Dedifferentiated amniotic fluid mesenchymal stem cell (primary cell): ENCODE data around the gene NDUFA12.
"Not testable (repeated sequence)": the region's sequence is repeated elsewhere in the genome, so short reads cannot be mapped to it uniquely, and the experiment has no call there.

Source experiments
- DNase-seq: peaks from one replicate; pipeline ENCODE4 v3.0.0-alpha.2; 2016; ENCODE audit errors: extremely low spot score

The NDUFA12 gene

DNA sequence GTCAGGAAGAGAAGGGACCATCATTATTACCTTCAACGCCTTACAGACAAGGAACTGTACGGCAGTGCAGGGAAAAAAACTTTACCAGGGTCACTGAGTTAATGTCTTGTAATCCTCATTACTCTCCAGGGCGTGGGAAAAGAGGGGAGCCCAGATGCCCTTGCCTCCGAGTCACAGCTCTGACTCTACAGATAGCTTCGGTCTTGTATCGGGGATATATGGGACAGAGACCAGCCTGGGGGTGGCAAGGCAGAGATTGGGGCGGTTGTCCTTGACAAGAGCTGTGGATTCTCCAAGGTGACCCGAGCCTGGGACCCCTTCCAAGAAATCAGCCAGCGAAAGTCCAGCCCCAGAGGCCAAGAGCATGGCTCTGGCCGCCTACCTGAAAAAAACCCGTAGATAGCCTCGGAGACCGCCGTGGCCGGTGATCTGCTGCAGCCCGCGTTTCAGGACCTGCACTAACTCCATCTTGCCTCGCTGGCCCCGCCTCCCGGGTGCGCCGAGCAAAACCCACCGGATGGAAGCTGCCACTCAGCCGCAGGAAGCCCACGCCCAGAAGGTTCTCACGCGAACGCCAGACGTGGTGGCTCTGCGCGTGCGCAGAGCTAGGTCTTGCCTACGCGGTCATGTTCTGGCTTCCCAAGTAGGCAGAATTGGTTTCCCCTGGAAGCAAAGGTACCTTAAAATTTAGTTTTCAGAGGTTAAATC is at the start of gene NDUFA12:
TSS of gene NDUFA12 (minus strand) at position 485 of the 708 bp plus-strand sequence. CDS start at position 468, 17 bp downstream.
- peak; percentile 96 for DNase-seq

DNA sequence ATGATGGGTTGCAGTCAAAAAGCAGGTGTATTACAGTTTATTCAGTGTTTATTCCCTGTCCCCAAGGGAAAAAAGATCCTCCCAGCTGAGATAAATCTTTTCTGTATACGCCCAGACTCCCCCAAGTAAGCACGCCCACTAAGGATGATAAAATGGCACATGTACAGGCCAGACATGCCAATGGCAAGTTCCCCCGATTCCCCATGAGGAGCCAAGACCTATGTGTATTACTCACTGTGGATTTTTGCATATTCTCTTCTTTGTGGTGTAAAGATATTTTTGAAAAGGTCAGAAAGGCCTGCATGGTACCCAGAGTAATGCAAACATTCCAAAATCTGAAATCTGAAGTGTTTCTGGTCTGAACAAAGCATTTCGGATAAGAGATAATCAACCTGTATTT is 47.7 kb upstream of the NDUFA12 start:
- no peak for DNase-seq

DNA sequence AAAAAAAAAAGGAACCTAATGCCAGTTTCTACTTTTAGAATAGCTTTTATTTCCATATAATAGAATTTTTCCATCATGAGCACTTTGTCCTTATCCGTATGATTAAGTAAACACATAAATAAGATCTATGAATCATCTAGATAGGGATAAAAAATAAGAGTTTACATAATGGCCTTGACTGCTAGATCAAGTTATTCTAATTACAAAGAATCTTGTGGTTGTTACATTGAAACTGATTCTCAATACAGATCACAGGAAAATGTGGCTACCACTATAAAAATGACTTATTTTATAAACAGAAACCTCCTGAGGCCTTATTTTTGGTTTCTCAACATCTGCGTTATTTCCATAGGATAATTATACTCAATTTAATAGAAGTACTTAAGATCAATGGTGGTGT is 34.4 kb upstream of the NDUFA12 start:
- no peak for DNase-seq

DNA sequence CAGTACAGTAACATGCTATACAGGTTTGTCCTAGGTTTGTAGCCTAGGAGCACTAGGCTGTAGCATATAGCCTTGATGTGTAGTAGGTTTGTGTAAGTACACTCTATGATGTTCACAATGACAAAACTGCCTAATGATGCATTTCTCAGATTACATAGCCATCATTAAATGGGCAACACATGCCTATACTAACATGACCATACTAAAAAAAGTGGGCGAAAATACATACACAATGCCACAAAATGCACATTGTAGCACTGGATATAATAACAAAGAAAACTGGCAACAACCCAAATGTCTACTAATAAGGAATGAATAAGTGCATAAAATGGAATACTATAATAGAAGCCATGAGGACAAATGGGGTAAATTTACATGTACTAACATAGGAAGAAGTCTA is 31.3 kb upstream of the NDUFA12 start:
- no peak for DNase-seq

DNA sequence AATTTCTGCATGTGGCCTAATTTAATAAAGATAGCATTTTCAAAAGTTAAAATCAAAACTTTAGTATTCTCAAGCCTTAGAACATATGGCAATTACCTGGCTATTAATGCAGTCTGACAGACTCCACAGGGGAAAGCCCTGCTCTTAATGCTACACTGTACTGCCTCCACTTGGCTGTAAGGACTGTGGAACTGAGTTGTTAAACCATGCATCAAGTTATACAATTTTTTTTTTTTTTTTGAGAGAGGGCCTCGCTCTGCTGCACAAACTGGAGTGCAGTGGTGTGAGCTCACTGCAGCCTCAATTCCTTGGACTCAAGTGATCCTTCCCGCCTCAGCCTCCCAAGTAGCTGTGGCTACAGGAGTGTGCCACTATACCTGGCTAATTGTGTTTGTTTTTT is 19.0 kb upstream of the NDUFA12 start:
- DNase-seq, result no peak

DNA sequence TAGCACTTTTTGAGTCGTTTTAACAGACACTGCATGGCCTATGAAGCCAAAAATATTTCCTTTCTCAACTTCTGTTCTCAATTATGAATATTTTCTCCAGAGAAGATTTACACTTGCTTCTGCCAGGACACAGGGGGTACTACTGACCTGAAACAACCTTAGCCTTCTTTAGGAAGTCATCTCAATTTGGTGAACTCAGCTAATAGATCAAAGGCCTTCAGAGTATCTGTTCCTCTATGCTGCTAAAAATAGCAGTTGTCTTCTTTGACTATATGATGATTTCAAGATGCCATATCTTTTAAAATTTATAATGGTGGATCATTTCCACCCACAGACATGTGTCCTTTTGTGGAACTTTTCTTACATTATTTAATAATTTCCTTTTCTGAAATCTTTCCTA is 14.0 kb upstream of the NDUFA12 start:
- no peak for DNase-seq

DNA sequence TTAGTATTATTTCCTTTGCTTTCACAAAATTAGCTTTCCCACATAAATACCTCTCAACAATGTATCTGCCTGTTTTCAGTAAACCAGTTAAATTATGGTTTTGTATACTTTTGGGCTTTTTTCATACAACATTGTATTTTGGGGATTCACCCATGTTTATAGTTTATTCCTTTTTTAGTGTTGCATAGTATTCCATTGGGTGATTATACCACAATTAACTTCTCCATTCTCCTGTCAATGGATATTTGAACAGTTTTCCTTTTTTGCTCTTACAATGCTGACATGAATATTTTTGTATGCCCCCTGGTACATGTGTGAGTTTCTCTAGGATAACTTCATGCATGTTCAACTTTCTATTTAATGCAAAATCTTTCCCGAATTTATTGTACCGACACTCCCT is 12.6 kb upstream of the NDUFA12 start:
- no peak for DNase-seq

DNA sequence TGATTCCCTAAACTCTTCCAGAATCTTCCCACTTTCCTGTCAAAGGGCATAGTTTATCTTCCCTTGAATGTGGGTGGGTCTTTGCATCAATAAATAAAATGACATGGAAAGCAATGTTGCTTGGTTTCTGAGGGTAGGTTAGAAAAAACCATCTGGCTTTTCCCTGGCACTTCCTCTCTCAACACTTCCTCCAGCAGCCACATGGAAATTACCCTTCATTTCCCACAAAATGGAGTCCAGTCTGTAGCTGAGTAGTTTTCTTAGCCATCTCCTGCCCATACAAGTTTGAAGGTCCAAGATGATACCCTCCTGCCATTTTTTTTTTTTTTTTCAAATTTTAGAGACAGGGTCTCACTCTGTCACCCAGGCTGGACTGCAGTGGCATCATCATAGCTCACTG is 11.1 kb upstream of the NDUFA12 start:
- DNase-seq, result no peak

DNA sequence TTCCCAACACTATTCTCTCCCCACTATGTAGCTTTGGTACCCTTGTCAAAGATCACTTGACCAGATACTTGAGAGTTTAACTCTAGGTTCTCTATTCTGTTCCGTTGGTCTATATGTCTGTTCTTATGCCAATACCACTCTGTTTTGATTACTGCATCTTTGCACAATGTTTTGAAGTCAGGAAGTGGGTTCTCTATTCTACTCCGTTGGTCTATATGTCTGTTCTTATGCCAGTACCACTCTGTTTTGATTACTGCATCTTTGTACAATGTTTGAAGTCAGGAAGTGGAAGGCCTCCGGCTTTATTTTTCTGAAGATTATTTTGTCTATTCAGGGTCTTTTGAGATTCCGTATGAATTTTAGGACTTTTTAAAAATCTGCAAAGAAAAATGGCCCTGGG is 2.7 kb upstream of the NDUFA12 start:
- no peak for DNase-seq

DNA sequence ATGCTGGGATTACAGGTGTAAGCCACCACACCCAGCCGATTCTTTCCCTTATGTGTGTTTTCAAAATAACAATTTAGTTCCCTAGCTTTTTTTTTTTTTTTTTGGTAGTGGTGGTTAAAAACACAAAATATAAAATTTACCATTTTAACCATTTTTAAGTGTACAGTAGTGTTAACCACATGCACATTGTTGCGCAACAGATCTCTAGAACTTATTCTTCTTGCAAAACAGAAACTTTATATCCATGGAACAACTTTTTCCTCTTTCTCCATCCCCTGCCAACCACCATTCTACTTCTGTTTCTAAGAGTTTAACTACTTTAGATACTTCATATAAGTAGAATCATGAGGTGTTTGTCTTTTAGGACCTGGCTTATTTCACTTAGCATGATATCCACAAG is 1.1 kb upstream of the NDUFA12 start:
- DNase-seq, result no peak

DNA sequence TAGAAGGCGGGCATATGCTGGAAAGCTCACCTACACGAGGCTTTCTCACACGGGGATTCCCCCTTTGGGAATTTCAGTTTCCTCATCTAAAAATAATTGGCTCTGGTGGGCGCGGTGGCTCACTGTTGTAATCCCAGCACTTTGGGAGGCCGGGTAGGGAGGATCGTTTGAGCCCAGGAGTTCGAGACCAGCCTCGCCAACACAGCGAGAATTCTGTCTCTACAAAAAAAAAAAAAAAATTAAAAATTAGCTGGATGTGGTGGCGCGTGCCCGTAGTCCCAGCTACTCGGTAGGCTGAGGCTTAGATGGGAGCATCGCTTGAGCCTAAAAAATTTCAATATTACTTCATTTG is 400 bp upstream of the NDUFA12 start:
- no peak for DNase-seq

DNA sequence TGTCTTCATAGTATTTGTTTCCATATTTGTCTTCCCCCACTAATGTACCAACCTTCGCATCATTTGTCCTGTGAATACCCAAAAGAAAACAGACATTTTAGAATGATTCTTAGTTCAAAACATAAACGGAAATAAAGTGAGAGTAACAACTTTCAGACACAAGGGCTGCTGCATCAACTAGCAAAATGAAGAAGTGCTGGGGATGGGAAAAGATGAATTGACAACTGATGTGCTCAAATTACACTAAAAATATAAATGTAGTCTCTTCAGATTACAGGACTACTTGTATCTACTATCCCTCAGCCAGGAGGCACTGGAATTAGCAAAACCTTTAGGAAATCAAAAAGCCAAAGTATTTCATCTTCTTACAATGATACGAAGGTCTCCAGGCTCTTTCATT is 743 bp downstream of the NDUFA12 start:
- no peak for DNase-seq

DNA sequence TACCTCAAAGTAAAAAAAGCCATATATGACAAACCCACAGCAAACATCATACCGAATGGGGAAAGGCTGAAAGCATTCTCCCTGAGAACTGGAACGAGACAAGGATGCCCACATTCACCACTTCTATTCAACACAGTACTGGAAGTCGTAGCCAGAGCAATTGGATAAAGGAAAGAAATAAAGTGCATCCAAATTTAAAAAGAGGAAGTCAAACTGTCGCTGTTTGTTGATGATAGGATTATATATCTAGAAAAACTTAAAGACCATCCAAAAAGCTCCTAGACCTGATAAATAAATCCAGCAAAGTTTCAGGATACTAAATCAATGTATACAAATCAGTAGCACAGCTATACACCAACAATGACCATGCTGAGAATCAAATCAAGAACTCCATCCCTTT is 5.2 kb downstream of the NDUFA12 start:
- DNase-seq, result no peak

DNA sequence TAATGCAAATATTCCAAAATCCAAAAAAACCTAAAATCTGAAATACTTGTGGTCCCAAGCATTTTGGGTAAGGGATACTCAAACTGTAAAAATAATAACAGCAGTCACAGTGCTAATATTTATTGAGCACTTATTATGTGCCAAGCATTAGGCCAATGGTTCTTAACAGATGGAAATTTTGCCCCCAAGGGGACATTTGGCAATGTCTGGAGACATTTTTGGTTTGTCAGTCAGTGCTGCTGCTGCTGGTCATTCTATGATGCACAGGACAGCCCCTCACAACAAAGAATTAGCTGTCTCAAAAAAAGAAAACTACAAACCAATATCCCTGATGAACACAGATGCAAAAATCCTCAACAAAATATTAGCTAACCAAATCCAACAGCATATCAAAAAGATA is 5.8 kb downstream of the NDUFA12 start:
- DNase-seq, result no peak

DNA sequence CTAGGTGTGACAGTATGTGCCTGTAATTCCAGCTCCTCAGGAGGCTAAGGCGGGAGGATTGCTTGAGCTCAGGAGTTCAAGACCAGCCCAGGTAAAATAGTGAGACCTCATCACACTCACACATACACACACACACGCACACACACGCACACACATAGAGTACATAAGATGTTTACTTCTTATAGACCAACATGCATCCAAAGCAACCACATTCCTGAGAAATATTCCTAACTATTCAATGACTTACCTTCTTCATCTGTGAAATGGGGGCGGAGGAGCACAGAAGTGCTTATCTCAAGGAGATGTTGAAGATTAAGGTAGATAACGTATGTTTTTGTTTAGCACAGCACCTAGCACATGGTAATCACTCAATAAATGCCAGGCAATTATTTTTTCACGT is 6.4 kb downstream of the NDUFA12 start:
- no peak for DNase-seq

DNA sequence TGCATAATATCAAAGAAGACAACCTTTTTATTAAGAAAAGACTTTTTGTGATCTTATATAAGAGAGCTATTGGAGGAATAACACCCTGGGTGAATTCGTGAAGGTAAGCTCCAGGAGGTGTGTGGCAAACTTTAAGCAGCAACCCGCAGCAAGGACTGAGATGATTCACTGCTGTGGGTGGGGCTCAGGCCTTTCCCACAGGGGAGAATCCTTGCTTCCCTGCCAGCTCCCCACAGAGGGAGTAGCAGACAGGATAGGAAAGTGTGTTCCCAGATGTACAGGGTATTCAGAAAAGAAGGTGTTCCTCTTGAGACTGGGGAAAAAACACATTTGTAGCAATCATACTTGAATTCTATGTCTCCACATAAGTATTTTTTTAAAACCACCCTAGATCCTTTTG is 9.2 kb downstream of the NDUFA12 start:
- no peak for DNase-seq

DNA sequence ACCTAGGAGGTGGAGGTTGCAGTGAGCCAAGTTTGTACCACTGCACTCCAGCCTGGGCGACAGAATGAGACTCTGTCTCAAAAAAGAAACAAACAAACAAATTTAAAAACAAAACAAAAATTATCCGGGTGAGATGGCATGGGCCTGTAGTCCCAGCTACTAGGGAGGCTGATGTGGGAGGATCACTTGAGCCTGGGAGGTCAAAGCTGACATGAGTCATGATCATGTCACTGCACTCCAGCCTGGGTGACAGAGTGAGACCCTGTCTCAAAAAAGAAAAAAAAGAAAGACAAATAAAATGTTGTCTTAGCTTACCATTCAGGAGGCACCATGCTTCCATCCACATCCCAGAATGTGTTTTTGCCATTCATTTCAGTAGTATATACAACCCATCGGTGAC is 9.6 kb downstream of the NDUFA12 start:
- not testable (repeated sequence) for DNase-seq

DNA sequence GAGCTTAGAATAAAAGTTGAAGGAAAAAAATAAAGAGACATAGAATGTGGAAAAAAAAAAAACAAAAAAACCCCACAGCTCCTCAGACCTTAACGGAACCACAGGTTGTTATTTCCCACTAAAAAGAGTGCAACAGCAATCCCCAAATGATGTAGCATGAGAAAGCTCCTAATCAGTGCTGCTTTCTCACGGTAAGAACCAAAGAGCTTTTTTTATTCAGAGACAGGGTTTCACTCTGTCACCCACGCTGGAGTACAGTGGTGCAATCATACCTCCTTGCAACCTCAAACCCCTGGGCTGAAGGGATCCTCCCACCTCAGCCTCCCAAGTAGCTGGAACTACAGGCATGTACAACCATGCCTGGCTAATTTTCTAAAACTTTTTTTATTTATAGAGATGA is 13.3 kb downstream of the NDUFA12 start:
- no peak for DNase-seq

DNA sequence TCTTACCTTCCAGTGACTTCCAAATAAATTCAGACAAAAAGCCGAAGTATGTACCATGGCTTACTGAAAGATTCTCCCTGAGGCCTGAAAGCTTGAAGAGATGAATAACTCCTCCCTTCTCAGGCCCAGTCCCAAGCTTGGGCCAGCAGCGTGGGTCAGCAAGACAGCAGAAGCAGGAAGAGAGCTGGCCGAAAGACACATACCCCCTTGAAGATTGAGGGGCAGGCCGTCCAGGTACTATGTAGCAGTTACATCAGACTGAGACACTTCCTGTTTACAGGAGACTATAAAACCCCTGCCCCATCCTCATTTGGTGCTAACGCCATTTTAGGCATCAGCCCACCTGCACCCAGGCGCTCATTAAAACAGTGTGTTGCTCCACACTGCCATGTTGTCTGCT is 15.0 kb downstream of the NDUFA12 start:
- DNase-seq, result no peak

DNA sequence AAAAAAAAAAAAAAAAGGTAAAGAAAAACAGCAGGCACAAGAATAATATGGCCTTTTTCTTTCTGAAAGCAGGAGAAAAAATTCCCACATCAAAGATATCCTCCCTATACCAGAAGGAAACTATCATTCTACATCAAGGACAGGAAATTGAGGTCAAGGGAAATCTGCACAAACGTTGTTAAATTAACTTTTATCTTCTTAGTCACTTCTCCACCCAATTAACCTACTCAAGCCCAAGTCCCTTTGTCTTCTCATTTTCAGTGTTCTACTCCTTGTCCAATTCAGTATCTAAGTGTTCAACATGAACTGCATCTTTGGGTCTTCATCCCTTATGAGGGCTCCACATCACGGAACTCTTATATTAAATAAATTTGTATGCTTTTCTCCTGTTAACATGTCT is 15.7 kb downstream of the NDUFA12 start:
- DNase-seq, result no peak

DNA sequence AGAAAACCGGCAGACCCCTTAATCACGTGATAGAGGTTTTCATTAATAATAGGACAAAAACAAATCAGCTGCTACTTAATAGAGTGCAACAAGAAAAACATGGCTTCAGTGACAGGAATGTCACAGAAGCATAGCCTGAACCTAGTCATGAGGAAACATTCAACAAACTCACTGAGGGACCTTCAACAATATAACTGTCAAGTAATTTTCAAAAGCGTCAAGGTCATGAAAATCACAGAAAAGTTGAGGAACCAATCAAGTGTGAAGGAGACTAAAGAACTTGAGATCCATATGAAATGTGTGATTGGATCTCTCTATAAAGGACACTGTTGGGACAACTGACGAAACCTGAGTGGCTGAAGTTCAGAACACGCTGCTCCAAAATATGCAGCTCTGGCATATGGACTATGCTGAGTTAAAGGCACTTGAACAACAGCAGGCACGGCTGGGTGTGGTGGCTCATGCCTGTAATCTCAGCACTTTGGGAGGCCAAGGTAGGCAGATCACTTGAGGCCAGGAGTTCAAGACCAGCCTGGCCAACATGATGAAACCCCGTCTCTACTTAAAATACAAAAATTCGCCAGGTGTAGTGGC is 16.3 kb downstream of the NDUFA12 start:
- no peak for DNase-seq

DNA sequence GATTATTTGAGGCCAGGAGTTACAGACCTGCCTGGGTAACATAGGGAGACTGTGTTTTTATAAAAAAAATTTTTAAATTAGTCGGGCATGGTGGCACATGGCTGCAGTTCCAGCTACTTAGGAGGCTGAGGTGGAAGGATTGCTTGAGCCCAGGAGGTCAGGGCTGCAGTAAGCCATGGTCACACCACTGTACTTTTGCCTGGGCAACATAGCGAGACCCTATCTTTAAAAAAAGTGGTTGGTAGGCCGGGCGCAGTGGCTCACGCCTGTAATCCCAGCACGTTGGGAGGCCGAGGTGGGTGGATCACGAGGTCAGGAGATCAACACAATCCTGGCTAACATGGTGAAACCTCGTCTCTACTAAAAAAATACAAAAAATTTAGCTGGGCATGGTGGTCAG is 18.4 kb downstream of the NDUFA12 start:
- DNase-seq, result not testable (repeated sequence)

DNA sequence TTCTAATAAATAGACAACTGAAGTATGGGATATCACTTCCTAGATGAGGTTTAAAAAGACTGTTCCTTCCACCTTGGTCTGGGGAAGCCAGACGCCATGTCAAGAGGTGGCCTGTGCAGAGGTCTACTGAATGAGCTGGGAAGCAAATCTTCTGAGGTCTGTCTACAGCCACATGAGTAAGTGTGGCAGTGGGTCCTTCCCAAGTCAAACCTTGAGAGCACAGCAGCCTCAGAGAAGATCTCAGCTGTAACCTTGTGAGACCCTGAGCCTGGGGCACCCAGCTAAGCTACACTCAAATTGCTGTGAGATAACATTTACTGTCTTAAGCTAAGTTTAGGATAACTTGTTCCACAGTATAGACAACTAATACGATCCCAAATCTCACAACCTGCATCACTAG is 20.2 kb downstream of the NDUFA12 start:
- DNase-seq, result no peak

DNA sequence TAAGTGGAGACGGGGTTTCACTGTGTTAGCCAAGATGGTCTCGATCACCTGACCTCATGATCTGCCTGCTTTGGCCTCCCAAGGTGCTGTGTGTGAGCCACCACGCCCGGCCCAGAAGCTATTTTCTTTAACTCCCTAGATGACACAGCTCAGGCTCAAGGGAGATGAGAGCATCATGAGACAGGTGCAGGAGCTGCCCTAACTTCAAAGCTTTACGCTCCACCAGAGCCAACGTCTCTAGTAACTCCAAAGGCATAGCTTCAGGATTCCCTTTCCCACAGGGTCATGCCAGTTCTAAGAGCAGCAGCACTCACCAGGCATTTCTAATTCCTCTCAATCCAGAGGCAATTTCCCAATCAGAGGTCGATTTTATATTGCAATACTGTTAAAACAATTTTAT is 21.0 kb downstream of the NDUFA12 start:
- no peak for DNase-seq
